Measurements from ENCODE around the gene TAX1BP1. TPM values are rescaled to one million over a fixed set of nuclear protein-coding genes. Genes with fewer than 3 reads are reported as not detected.
"Not testable (repeated sequence)": the region's sequence is repeated elsewhere in the genome, so short reads cannot be mapped to it uniquely, and the experiment has no call there.

The TAX1BP1 gene
- total RNA-seq, 1 donor from 2014 or later, result 88.6 TPM

DNA sequence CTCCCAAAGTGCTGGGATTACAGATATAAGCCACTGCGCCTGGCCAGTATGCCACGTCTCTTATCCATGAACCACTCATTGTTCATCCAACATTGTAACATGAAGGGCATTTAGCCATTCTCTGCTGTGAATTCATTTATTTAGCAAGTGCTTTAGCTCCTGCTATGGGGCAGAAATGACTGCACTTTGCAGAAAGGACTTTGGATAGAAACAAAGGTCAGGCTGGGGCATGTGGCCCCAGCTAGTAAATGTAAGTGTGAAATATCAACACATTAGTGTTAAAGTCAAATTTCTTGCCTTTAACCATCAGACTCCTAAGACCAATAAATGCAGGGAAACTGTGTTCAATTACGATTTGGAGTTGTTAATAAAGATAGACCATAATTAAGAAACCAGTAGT is 27.7 kb upstream of the TAX1BP1 start:
- Mint-ChIP-seq H3K4me1 (ENCODE audit: low read depth) (no peaks in the 10 kb centered on the region), H3K9me3 (no peaks in the 10 kb centered on the region), H3K36me3 (ENCODE audit: low read depth) (no peaks in the 10 kb centered on the region), H3K27me3 (ENCODE audit: insufficient read depth) (peaks cover 10% of the 10 kb centered on the region), H3K27ac (no peak overlapping the region), H3K4me3 (no peak overlapping the region)
- intact Hi-C loops (cut with micrococcal nuclease), result no loop called here
- no peak for DNase-seq (ENCODE audit: low spot score)

DNA sequence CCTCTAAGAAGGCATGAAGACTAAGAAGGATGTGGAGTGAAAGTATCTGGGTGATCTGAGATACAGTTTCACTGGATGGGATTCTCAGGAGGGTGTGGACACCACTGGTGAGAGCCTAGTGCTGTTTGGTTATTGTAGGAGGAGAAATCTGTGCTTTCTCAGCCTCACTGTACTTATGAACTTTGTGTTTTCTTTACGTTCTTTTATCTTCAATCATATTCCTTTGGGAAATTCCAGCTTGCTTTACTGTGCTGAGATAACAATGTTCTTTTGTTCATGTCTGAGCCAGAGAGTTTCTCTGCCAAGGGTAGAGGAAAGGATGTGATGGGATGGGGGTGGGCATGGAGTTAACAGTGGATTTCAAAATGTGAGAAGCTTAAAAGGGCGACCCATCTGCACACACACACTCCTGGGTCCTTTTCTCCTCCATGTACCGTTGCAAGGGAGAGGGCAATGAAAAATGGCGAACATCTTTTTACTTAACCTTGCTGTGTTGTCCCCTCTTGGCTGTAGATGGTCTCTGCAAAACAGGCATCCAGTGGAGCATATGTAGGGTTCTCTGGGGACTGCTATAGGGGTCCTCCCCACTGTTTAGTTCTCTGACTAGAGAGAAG is 25.0 kb upstream of the TAX1BP1 start:
- Mint-ChIP-seq H3K27me3 (ENCODE audit: insufficient read depth) (peaks cover 8% of the 10 kb centered on the region), H3K4me1 (ENCODE audit: low read depth) (no peaks in the 10 kb centered on the region), H3K27ac (no peak overlapping the region), H3K4me3 (no peak overlapping the region), H3K9me3 (no peaks in the 10 kb centered on the region), H3K36me3 (ENCODE audit: low read depth) (no peaks in the 10 kb centered on the region)
- no peak for DNase-seq (ENCODE audit: low spot score)
- intact Hi-C loops (cut with micrococcal nuclease), result no loop called here

- intact Hi-C loops (cut with micrococcal nuclease), result no loop called here
- Mint-ChIP-seq H3K9me3 (no peaks in the 10 kb centered on the region), H3K4me3 (no peak overlapping the region), H3K27me3 (ENCODE audit: insufficient read depth) (peaks cover 6% of the 10 kb centered on the region), H3K4me1 (ENCODE audit: low read depth) (peaks cover 6% of the 10 kb centered on the region), H3K36me3 (ENCODE audit: low read depth) (no peaks in the 10 kb centered on the region), H3K27ac (no peak overlapping the region)
- no peak for DNase-seq (ENCODE audit: low spot score)
Observed at GRCh38 chr7:27723085-27723484, 16.9 kb upstream of the TAX1BP1 start.

GRCh38 chr7:27727058-27727457 is 12.9 kb upstream of the TAX1BP1 start:
- H3K9me3 Mint-ChIP-seq, result no peaks in the 10 kb centered on the region
- DNase-seq (ENCODE audit: low spot score), result no peak
- intact Hi-C loops (cut with micrococcal nuclease), result no loop called here
- H3K4me3 Mint-ChIP-seq, result no peak overlapping the region
- H3K27me3 Mint-ChIP-seq (ENCODE audit: insufficient read depth), result peaks cover 14% of the 10 kb centered on the region
- H3K27ac Mint-ChIP-seq, result no peak overlapping the region
- no peaks in the 10 kb centered on the region for H3K36me3 Mint-ChIP-seq (ENCODE audit: low read depth)
- peaks cover 6% of the 10 kb centered on the region for H3K4me1 Mint-ChIP-seq (ENCODE audit: low read depth)

GRCh38 chr7:27730112-27730511 is 9.8 kb upstream of the TAX1BP1 start:
- no peaks in the 10 kb centered on the region for H3K36me3 Mint-ChIP-seq (ENCODE audit: low read depth)
- DNase-seq (ENCODE audit: low spot score), result no peak
- no peaks in the 10 kb centered on the region for H3K9me3 Mint-ChIP-seq
- intact Hi-C loops (cut with micrococcal nuclease), result no loop called here
- H3K4me1 Mint-ChIP-seq (ENCODE audit: low read depth), result peaks cover 6% of the 10 kb centered on the region
- H3K27me3 Mint-ChIP-seq (ENCODE audit: insufficient read depth), result peaks cover 10% of the 10 kb centered on the region
- H3K27ac Mint-ChIP-seq, result no peak overlapping the region
- no peak overlapping the region for H3K4me3 Mint-ChIP-seq

- H3K9me3 Mint-ChIP-seq, result no peaks in the 10 kb centered on the region
- H3K27me3 Mint-ChIP-seq (ENCODE audit: insufficient read depth), result peaks cover 10% of the 10 kb centered on the region
- DNase-seq (ENCODE audit: low spot score), result no peak
- no peak overlapping the region for H3K4me3 Mint-ChIP-seq
- H3K36me3 Mint-ChIP-seq (ENCODE audit: low read depth), result no peaks in the 10 kb centered on the region
- peaks cover 8% of the 10 kb centered on the region for H3K4me1 Mint-ChIP-seq (ENCODE audit: low read depth)
- no peak overlapping the region for H3K27ac Mint-ChIP-seq
- intact Hi-C loops (cut with micrococcal nuclease), result no loop called here
Observed at GRCh38 chr7:27734583-27734982, 5.4 kb upstream of the TAX1BP1 start.

DNA sequence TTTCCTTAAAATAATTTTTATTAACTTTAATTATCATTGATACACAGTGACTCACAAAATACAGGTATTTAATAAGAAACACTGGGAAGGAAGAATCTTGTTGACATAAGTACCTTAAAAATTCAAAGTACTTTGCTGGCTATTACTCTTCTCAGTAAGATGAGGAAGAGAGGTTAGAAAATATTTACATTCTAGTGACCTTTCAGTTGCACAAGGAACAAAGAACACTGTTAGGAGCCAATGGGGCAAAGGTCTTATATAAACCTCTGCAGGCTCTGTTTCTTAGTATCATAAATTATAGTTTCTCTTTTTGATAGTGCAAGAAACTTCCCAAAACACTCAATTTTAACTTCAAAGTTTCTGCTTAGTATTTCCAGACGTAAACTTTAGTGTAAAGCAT is 4.8 kb upstream of the TAX1BP1 start:
- peaks cover 10% of the 10 kb centered on the region for H3K27me3 Mint-ChIP-seq (ENCODE audit: insufficient read depth)
- no peak for DNase-seq (ENCODE audit: low spot score)
- no peaks in the 10 kb centered on the region for H3K36me3 Mint-ChIP-seq (ENCODE audit: low read depth)
- intact Hi-C loops (cut with micrococcal nuclease), result loop anchor here (5.0 kb wide), 2 partner anchors 302 to 1873 kb away; no protein-coding TSS in a partner anchor
- H3K4me1 Mint-ChIP-seq (ENCODE audit: low read depth), result peaks cover 8% of the 10 kb centered on the region
- no peaks in the 10 kb centered on the region for H3K9me3 Mint-ChIP-seq
- no peak overlapping the region for H3K27ac Mint-ChIP-seq
- no peak overlapping the region for H3K4me3 Mint-ChIP-seq

GRCh38 chr7:27735831-27736230 is 4.1 kb upstream of the TAX1BP1 start:
- intact Hi-C loops (cut with micrococcal nuclease), result loop anchor here (5.0 kb wide), 2 partner anchors 301 to 1874 kb away; no protein-coding TSS in a partner anchor
- Mint-ChIP-seq H3K4me3 (no peak overlapping the region), H3K4me1 (ENCODE audit: low read depth) (peaks cover 12% of the 10 kb centered on the region), H3K27ac (no peak overlapping the region), H3K27me3 (ENCODE audit: insufficient read depth) (peaks cover 7% of the 10 kb centered on the region), H3K36me3 (ENCODE audit: low read depth) (no peaks in the 10 kb centered on the region), H3K9me3 (no peaks in the 10 kb centered on the region)
- no peak for DNase-seq (ENCODE audit: low spot score)

DNA sequence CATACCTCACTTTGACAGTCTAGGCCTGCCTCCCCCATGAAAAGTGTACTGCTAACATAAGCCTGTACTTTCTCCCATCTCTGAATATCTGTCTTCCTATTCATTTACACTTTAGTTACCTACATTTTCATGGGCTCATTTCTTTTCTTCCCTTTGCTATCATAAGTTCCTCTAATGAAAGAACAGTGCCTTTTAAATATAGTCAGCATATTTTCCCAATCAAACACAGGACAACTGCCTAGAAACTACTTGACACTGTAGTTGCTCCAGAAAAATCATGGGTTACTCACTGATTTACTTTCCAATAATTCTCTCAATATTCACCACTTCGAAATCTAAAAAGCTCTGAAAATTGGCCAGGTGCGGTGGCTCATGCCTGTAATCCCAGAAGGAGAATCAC is 2.8 kb upstream of the TAX1BP1 start:
- no peaks in the 10 kb centered on the region for H3K9me3 Mint-ChIP-seq
- DNase-seq (ENCODE audit: low spot score), result no peak
- intact Hi-C loops (cut with micrococcal nuclease), result loop anchor here (5.0 kb wide), 2 partner anchors 300 to 1875 kb away; no protein-coding TSS in a partner anchor
- H3K4me1 Mint-ChIP-seq (ENCODE audit: low read depth), result peaks cover 24% of the 10 kb centered on the region
- no peak overlapping the region for H3K27ac Mint-ChIP-seq
- no peak overlapping the region for H3K4me3 Mint-ChIP-seq
- peaks cover 2% of the 10 kb centered on the region for H3K27me3 Mint-ChIP-seq (ENCODE audit: insufficient read depth)
- H3K36me3 Mint-ChIP-seq (ENCODE audit: low read depth), result peaks cover 4% of the 10 kb centered on the region

DNA sequence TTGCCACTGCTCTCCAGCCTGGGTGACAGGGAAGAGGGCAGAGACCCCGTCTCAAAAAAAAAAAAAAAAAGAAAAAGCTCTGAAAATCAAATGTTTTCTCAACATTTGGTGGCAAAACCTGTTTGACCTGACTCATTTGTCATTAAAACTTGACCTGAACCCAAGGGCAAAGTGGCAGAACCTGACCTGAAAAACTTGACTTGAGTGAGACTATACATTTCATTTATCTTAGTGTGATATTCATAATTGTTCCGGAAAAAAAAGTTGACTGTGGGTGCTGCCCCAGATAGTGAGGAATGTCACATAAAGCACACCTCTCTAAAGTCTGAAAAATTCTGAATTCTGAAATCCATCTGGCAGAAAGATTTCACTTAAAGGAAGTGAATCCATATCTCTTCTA is 2.3 kb upstream of the TAX1BP1 start:
- H3K36me3 Mint-ChIP-seq (ENCODE audit: low read depth), result peaks cover 7% of the 10 kb centered on the region
- no peak for DNase-seq (ENCODE audit: low spot score)
- no peaks in the 10 kb centered on the region for H3K9me3 Mint-ChIP-seq
- H3K4me1 Mint-ChIP-seq (ENCODE audit: low read depth), result peaks cover 28% of the 10 kb centered on the region
- H3K4me3 Mint-ChIP-seq, result no peak overlapping the region
- no peak overlapping the region for H3K27ac Mint-ChIP-seq
- H3K27me3 Mint-ChIP-seq (ENCODE audit: insufficient read depth), result peaks cover 2% of the 10 kb centered on the region
- intact Hi-C loops (cut with micrococcal nuclease), result loop anchor here (5.0 kb wide), 2 partner anchors 300 to 1875 kb away; no protein-coding TSS in a partner anchor

DNA sequence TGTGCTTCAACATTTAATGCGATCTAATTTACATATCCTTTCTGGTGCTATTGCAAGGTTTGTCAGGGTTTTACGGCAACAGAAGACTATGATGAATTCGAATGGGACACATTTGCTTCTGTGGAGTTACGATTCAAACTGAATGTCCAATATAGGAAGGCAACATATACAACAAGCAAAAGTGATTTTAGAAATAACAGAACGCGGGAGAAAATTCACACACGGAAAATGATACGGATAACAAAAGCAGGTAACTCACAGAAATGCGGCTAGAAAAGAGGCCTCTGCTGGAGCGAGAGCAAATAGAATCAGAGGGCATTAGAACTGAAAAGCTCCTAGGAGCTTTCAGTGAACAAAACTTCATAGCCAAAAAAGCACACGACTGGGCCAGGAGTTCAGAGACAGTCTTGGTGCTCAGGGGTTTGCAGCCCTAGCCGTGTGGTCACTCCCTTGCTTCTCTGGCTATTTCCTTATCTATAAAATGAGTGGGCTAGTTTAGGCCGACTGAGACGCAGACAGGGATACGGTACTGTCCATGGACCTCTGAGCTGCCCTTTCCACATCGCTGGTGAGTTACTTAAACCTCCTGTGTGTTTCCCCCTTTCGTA is 557 bp upstream of the TAX1BP1 start:
- Mint-ChIP-seq H3K4me3 (peak overlapping the region; percentile 92), H3K36me3 (ENCODE audit: low read depth) (peaks cover 7% of the 10 kb centered on the region), H3K27ac (peak overlapping the region; percentile 98), H3K27me3 (ENCODE audit: insufficient read depth) (peaks cover 2% of the 10 kb centered on the region), H3K4me1 (ENCODE audit: low read depth) (peaks cover 36% of the 10 kb centered on the region), H3K9me3 (no peaks in the 10 kb centered on the region)
- intact Hi-C loops (cut with micrococcal nuclease), result loop anchor here (1.0 to 5.0 kb wide), 3 partner anchors 76 to 1877 kb away; no protein-coding TSS in a partner anchor
- no peak for DNase-seq (ENCODE audit: low spot score)

- intact Hi-C loops (cut with micrococcal nuclease), result loop anchor here (2.0 to 10.0 kb wide), 5 partner anchors 24 to 1448 kb away; no protein-coding TSS in a partner anchor
- Mint-ChIP-seq H3K27ac (peak overlapping the region; percentile 98), H3K27me3 (ENCODE audit: insufficient read depth) (no peaks in the 10 kb centered on the region), H3K36me3 (ENCODE audit: low read depth) (peaks cover 10% of the 10 kb centered on the region), H3K9me3 (no peaks in the 10 kb centered on the region), H3K4me1 (ENCODE audit: low read depth) (peaks cover 44% of the 10 kb centered on the region), H3K4me3 (peak overlapping the region; percentile 92)
- peak; percentile 86 for DNase-seq (ENCODE audit: low spot score)
Observed at GRCh38 chr7:27740449-27741086, 606 bp downstream of the TAX1BP1 start.

DNA sequence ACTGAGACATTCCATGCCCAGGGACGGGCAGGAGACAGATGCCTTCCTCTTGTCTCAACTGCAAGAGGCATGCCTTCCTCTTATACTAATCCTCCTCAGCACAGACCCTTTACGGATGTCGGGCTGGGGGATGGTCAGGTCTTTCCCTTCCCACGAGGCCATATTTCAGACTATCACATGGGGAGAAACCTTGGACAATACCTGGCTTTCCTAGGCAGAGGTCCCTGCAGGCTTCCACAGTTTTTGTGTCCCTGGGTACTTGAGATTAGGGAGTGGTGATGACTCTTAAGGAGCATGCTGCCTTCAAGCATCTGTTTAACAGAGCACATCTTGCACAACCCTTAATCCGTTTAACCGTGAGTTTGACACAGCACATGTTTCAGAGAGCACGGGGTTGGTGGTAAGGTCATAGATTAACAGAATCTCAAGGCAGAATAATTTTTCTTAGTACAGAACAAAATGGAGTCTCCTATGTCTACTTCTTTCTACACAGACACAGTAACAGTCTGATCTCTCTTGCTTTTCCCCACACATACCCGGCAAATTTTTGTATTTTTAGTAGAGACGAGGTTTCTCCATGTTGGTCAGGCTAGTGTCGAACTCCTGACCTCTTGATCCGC is 2.2 kb downstream of the TAX1BP1 start:
- not testable (repeated sequence) for H3K9me3 Mint-ChIP-seq; H3K4me3 Mint-ChIP-seq; DNase-seq (ENCODE audit: low spot score); H3K27ac Mint-ChIP-seq; H3K27me3 Mint-ChIP-seq (ENCODE audit: insufficient read depth)
- intact Hi-C loops (cut with micrococcal nuclease), result loop anchor here (10.0 kb wide), 1 partner anchor 413 kb away; no protein-coding TSS in a partner anchor
- Mint-ChIP-seq H3K4me1 (ENCODE audit: low read depth) (peaks cover 48% of the 10 kb centered on the region), H3K36me3 (ENCODE audit: low read depth) (peaks cover 10% of the 10 kb centered on the region)

All from activated T-helper 1 cell treated with anti-CD3 and anti-CD28 coated beads, Interleukin-12 subunit alpha, Interleukin-12 subunit beta, Interleukin-2, Interleukin-4 antibody, amounts not matched to agents 30 ng/mL and 10 ng/mL and 1 ng/mL, durations not matched to agents 14 hours and 24 hours and 36 hours (primary cell).